SU-DHL-6 (cell line): ENCODE measurements around the gene CD300H.

Experiments
- CTCF ChIP-seq: fragments of 200-600 bp; sonication (generic); IDR thresholded peaks from one replicate; pipeline ENCODE4 v1.5.1; 2017; ENCODE audit warnings: antibody characterized with exemption, mild to moderate bottlenecking, low read length, moderate library complexity; ENCODE audit not compliant: insufficient read depth, poor library complexity, severe bottlenecking
- EZH2phosphoT487 ChIP-seq: fragments of 200-600 bp; sonication (generic), shearing (Covaris generic); conservative IDR thresholded peaks from 2 replicates; pipeline ENCODE4 v1.6.1; 2018; ENCODE audit warnings: mild to moderate bottlenecking, antibody characterized with exemption, low read length, moderate library complexity, mixed read lengths

GRCh38 chr17:74603746-74604145 lies 36.4 kb upstream of the CD300H start:
- no peak for TF ChIP-seq CTCF
- TF ChIP-seq EZH2phosphoT487, result no peak
